Prostate gland (tissue), 2 donors: ENCODE results near the gene CBARP. TPM values are rescaled to one million over a fixed set of nuclear protein-coding genes. Genes with fewer than 3 reads are reported as not detected.

Experiments
- DNase-seq: peaks from one replicate; pipeline ENCODE4 v3.0.0-alpha.2; 2019; ENCODE audit warnings: low spot score
- H3K27ac ChIP-seq, 2 donors: fragments of 200-600 bp; sonication (generic); 2 replicates each; pipeline ENCODE4 v1.5.1; 2017 to 2019
- H3K27me3 ChIP-seq: fragments of 200-600 bp; sonication (generic); replicated peaks from 2 replicates; pipeline ENCODE4 v1.5.1; 2019; ENCODE audit not compliant: insufficient read depth
- H3K36me3 ChIP-seq, 2 donors: fragments of 200-600 bp; sonication (generic); 1 replicate in 1 of 2; 2 replicates in 1 of 2; pipeline versions ENCODE4 v1.5.1 to v1.8.1; 2017 to 2019
- H3K4me1 ChIP-seq: fragments of 200-600 bp; sonication (generic); replicated peaks from 2 replicates; pipeline ENCODE4 v1.5.1; 2019
- H3K4me3 ChIP-seq, 2 donors: fragments of 200-600 bp; sonication (generic); 2 replicates each; pipeline ENCODE4 v1.5.1; 2017 to 2019
- H3K9me3 ChIP-seq: fragments of 200-600 bp; sonication (generic); 2 replicates; pipeline ENCODE4 v1.5.1; 2017
- POLR2A ChIP-seq: fragments of 450-650 bp; IDR thresholded peaks from one replicate; pipeline ENCODE4 v1.6.1; 2016; ENCODE audit warnings: antibody characterized with exemption, mild to moderate bottlenecking
- POLR2AphosphoS5 ChIP-seq: sonication (generic); formaldehyde crosslinking; IDR thresholded peaks from one replicate; pipeline ENCODE4 v1.6.1; 2017; ENCODE audit warnings: antibody characterized with exemption
- WGBS: methylation state at CpG from one replicate; pipeline ENCODE4 v1.1.5; 2018; 5-methylcytosine and 5-hydroxymethylcytosine counted together
- intact Hi-C: fragments of 100-400 bp; cut with DNase I; formaldehyde crosslinking; loops from one replicate; pipeline ENCODE4 v1.14.2; 2022
- total RNA-seq, 2 donors: library from RNA; depleted of rRNA; stranded (reverse); fragments of >200 nt; gene quantifications; one replicate each; pipeline ENCODE4 v1.1.0, GENCODE V29; 2016
- TF ChIP-seq, protein P1 (sequence below), 4 experiments: fragments of 200-600 bp in 2 of 4; fragments of 450-650 bp in 2 of 4; sonication (generic) in 2 of 4; IDR thresholded peaks; 1 replicate in 3 of 4; 2 replicates in 1 of 4; pipeline ENCODE4 v1.5.1; 2016 to 2019; ENCODE audit warnings: antibody characterized with exemption in 4 of 4, mild to moderate bottlenecking in 2 of 4, moderate library complexity in 2 of 4

Gene CBARP
- total RNA-seq, 2 donors from 2014 or later: 0.68 to 4.4 TPM

DNA sequence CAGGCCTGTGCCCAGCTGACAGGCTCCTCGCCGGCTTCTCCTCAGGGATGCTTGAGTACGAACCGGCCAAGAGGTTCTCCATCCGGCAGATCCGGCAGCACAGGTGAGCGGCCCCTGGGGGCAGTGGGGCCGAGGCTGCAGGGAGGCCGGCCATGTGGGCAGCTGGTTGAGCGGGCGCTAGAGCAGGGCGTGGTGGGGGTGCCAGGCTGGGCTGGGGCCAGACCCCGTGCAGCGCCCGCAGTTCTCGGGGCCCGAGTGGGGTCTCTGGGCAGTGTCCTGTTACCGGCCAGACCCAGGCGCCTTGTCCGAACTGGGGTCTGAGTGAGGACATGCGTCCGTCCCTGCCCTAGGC is 15.9 kb downstream of the CBARP start:
- H3K9me3 ChIP-seq: no peaks in the 10 kb centered on the region
- DNase-seq: no peak
- no peaks in the 10 kb centered on the region for H3K4me1 ChIP-seq
- 88% methylated on average over 10 of the region's 22 CpGs for WGBS
- no peak overlapping the region for H3K4me3 ChIP-seq
- intact Hi-C loops: no loop called here
- no peak overlapping the region for H3K27ac ChIP-seq
- no peak for TF ChIP-seq POLR2AphosphoS5
- TF ChIP-seq, protein P1, sequence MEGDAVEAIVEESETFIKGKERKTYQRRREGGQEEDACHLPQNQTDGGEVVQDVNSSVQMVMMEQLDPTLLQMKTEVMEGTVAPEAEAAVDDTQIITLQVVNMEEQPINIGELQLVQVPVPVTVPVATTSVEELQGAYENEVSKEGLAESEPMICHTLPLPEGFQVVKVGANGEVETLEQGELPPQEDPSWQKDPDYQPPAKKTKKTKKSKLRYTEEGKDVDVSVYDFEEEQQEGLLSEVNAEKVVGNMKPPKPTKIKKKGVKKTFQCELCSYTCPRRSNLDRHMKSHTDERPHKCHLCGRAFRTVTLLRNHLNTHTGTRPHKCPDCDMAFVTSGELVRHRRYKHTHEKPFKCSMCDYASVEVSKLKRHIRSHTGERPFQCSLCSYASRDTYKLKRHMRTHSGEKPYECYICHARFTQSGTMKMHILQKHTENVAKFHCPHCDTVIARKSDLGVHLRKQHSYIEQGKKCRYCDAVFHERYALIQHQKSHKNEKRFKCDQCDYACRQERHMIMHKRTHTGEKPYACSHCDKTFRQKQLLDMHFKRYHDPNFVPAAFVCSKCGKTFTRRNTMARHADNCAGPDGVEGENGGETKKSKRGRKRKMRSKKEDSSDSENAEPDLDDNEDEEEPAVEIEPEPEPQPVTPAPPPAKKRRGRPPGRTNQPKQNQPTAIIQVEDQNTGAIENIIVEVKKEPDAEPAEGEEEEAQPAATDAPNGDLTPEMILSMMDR (IDR thresholded peaks at IDR 0.05): no peak
- no peak for TF ChIP-seq POLR2A
- H3K27me3 ChIP-seq: no peaks in the 10 kb centered on the region
- H3K36me3 ChIP-seq: peaks cover 0 to 8% of the 10 kb centered on the region in 2 donors

DNA sequence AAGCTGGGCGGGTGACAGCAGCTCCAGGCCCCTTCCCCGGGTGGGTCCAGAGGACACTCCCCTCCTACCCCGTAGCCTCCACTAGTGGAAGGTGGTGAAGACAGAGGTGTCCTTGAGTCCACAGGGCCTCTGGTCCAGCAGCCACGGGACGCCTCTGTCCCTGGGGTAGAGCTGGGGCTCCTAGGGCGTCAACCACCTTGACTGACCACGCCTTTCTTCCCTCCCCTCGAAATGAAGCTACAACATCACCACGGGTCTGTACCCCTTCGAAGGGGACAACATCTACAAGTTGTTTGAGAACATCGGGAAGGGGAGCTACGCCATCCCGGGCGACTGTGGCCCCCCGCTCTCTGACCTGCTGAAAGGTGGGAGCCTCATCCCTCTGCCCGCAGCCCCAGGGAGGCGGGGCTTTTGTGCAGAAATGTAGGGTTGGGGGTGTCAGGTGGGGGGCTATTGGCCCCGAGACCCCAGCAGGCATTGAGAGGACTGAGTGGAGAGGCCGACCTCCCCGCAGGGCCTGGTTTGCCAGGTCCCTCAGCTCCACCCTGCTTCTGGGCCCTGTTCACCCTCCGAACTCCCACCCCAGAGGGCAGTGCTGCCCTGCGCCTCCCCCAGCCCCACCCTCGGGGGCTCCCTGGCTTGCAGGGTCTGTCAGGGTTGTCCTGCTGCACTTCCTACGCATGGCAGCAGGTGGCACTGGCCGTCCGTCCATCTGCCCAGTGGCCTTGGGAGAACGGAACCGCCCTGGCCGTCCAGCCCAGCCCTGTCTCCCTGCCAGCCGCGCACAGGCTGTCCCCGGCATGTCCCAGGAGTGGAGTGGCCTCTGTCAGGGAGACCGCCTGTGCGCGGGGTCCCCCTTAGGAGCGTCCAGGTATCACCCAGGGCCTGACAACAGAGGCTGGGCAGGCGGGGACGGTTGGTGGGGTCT is 16.6 kb downstream of the CBARP start:
- Histone ChIP-seq H3K4me1 (no peaks in the 10 kb centered on the region), H3K36me3 (peaks cover 0 to 1% of the 10 kb centered on the region in 2 donors), H3K9me3 (no peaks in the 10 kb centered on the region), H3K4me3 (no peak overlapping the region), H3K27me3 (no peaks in the 10 kb centered on the region), H3K27ac (no peak overlapping the region)
- TF ChIP-seq, protein P1 (IDR thresholded peaks at IDR 0.05): peak; percentile 10 to 64 (median 42)
- TF ChIP-seq POLR2AphosphoS5 (no peak), POLR2A (no peak)
- intact Hi-C loops: no loop called here
- DNase-seq: no peak
- WGBS: 73% methylated on average over 33 of the region's 38 CpGs

DNA sequence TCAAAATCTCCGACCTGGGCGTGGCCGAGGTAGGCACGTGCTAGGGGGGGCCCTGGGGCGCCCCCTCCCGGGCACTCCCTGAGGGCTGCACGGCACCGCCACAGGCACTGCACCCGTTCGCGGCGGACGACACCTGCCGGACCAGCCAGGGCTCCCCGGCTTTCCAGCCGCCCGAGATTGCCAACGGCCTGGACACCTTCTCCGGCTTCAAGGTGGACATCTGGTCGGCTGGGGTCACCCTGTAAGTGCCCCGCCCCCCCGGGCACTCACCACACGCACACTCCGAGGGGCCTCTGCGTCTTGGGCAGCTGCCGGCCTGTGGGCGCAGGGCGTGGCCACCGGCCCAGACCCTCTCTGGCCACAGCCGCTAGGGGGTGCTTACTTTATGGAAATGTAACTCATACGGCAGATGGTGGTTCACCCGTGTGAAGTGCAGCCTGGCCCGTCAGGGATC is 17.3 kb downstream of the CBARP start:
- 85% methylated on average over 29 of the region's 33 CpGs for WGBS
- Histone ChIP-seq H3K9me3 (no peaks in the 10 kb centered on the region), H3K27me3 (no peaks in the 10 kb centered on the region), H3K4me1 (peaks cover under 1% of the 10 kb centered on the region), H3K4me3 (no peak overlapping the region), H3K36me3 (no peaks in the 10 kb centered on the region), H3K27ac (no peak overlapping the region)
- intact Hi-C loops: no loop called here
- TF ChIP-seq POLR2AphosphoS5 (no peak), POLR2A (no peak)
- TF ChIP-seq, protein P1 (IDR thresholded peaks at IDR 0.05): no peak
- DNase-seq: no peak

DNA sequence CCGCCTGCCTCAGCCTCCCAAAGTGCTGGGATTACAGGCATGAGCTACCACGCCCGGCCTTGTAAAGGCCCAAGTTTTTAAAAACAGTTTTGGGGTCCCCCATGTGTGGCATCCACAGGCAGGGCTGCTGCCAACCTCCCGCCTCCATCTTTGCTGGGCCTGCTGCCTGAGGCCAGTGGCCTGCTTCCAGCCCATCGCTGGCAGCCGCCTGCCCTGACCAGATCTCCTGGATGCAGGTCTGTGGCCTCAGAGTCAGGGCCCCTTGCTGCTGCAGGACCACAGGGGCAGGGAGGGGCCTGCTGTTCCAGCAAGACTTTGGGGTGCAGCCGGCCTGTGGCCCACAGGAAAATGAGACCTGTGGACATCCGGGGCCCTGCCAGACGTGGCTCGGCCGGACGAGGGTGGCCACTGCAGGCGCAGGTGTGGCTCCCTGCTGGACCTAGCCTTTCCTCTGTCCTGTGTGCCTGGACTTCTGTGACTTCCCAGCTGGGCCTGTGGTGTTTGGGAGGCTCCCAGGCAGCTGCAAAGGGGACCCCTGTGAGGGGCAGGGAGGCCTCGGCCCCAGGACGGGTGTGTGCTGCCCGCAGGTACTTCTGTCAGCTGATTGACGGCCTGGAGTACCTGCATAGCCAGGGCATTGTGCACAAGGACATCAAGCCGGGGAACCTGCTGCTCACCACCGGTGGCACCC is 17.9 kb downstream of the CBARP start:
- DNase-seq: no peak
- WGBS: 91% methylated on average over 7 of the region's 19 CpGs
- Histone ChIP-seq H3K27ac (no peak overlapping the region), H3K4me3 (no peak overlapping the region), H3K4me1 (peaks cover 7% of the 10 kb centered on the region), H3K36me3 (no peaks in the 10 kb centered on the region), H3K27me3 (no peaks in the 10 kb centered on the region), H3K9me3 (no peaks in the 10 kb centered on the region)
- intact Hi-C loops: no loop called here
- TF ChIP-seq POLR2A: no peak

DNA sequence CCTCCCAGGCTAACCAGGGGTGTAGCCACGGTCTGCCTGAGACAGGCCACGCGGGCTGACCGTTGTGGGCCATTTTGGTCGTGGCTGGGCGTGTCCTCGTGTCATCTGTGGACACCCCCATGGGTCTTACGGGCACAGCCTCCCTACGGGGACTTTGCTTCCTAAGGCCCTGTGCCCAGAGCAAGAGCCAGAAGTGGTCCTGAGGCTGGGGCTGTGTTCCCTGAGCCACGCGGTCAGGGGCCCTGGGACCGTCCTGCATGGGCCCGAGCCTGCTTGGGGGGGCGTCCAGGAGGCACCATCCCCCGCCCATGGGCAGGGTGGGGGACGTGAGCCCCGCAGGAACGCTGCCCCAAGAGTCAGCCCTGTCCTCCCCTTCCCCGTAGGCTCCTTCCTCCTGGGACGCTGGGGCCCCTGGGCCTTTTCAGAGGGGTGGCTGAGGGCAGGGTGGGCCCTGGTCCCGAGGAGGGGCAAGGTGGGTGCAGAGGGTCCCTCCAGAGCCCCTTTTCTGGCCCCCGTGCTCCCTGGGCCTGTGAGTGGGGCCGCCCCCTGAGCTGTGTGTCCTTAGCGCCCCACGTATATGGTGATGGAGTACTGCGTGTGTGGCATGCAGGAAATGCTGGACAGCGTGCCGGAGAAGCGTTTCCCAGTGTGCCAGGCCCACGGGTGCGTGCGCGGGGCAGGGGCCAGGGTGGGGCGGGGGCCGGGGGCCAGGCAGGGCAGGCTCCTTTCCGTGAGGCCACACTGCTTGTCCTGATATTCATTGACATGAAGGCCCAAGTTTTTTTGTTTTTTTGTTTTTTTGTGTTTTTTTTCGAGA is 18.8 kb downstream of the CBARP start:
- no peak for DNase-seq
- H3K4me3 ChIP-seq: no peak overlapping the region
- no peaks in the 10 kb centered on the region for H3K27me3 ChIP-seq
- peaks cover 15% of the 10 kb centered on the region for H3K4me1 ChIP-seq
- H3K9me3 ChIP-seq: no peaks in the 10 kb centered on the region
- intact Hi-C loops: no loop called here
- WGBS: 88% methylated on average over 35 of the region's 37 CpGs
- H3K36me3 ChIP-seq: no peaks in the 10 kb centered on the region
- no peak overlapping the region for H3K27ac ChIP-seq
- TF ChIP-seq, protein P1 (IDR thresholded peaks at IDR 0.05): no peak
- TF ChIP-seq POLR2AphosphoS5 (no peak), POLR2A (no peak)
